A673 (cell line): ENCODE data around the gene MAST1.

Source experiments
- EZH2 ChIP-seq: fragments of 200-600 bp; sonication (generic); IDR thresholded peaks from 2 replicates; pipeline ENCODE4 v1.6.1; 2017; ENCODE audit warnings: borderline replicate concordance, low read depth, mild to moderate bottlenecking, mixed read lengths, antibody characterized with exemption, low read length; ENCODE audit not compliant: poor library complexity, severe bottlenecking
- TF ChIP-seq, protein P1 (sequence below): fragments of 300-800, 200-600 bp; sonication (generic); conservative IDR thresholded peaks from 2 replicates; pipeline ENCODE4 v1.5.1; 2017; ENCODE audit warnings: low read depth, mild to moderate bottlenecking, antibody characterized with exemption, low read length, moderate library complexity, mixed read lengths

- TF ChIP-seq, protein P1, sequence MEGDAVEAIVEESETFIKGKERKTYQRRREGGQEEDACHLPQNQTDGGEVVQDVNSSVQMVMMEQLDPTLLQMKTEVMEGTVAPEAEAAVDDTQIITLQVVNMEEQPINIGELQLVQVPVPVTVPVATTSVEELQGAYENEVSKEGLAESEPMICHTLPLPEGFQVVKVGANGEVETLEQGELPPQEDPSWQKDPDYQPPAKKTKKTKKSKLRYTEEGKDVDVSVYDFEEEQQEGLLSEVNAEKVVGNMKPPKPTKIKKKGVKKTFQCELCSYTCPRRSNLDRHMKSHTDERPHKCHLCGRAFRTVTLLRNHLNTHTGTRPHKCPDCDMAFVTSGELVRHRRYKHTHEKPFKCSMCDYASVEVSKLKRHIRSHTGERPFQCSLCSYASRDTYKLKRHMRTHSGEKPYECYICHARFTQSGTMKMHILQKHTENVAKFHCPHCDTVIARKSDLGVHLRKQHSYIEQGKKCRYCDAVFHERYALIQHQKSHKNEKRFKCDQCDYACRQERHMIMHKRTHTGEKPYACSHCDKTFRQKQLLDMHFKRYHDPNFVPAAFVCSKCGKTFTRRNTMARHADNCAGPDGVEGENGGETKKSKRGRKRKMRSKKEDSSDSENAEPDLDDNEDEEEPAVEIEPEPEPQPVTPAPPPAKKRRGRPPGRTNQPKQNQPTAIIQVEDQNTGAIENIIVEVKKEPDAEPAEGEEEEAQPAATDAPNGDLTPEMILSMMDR, result no peak
- no peak for TF ChIP-seq EZH2
Observed at GRCh38 chr19:12922959-12923358, 84.6 kb downstream of the MAST1 start.
